ENCODE measurements around the gene GLT1D1. TPM values are rescaled to one million over a fixed set of nuclear protein-coding genes. Genes with fewer than 3 reads are reported as not detected.

Gene GLT1D1
- total and polyA plus RNA-seq, 2 donors (not counting 3 experiments of a cell fraction or from before 2014, with no cell fraction given) = not detected

DNA sequence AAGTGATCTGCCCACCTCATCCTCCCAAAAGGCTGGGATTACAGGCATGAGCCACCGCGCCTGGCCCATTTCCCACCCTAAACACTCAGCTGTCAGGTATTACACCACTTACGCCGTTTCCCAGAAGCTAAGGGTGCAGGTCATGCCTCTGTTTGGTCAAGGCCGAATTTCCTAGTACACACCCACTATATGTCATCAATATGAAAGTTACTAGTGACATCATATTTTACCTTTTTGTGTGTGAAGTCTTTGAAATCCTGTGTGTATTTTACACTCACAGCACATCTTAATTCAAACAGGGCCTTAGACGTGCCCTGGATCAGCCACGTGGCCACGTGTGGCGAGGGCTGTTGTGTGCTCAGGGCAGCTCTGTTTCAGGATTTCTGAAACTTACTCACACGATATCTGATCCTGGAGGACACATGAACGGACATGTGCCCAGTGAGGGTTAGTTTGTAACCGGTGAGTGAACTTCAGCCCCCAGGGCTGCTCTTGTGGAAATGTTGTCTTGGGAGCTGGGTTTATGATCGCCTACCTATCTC is 51.8 kb downstream of the GLT1D1 start:
- Histone ChIP-seq H3K27me3 (ENCODE audit: control insufficient read depth in 2 of 2, insufficient read depth in 2 of 2, low read length in 2 of 2) (no peaks in the 10 kb centered on the region), H3K4me3 (replicated peaks in 1 of 3; ENCODE audit: insufficient read depth in 1 of 3, low read depth in 1 of 3, low read length in 3 of 3) (no peak overlapping the region), H3K9me3 (replicated peaks; ENCODE audit: control insufficient read depth, insufficient read depth, low read length) (no peaks in the 10 kb centered on the region), H2AFZ (ENCODE audit: low read depth, low read length) (no peak overlapping the region), H3K27ac (ENCODE audit: insufficient read depth, low read depth, low read length) (no peak overlapping the region), H3K79me2 (ENCODE audit: control insufficient read depth, insufficient read depth, low read length) (no peaks in the 10 kb centered on the region), H3K9me1 (replicated peaks; ENCODE audit: control insufficient read depth, extremely low read depth, insufficient read depth, low read length) (no peaks in the 10 kb centered on the region), H3K36me3 (ENCODE audit: control insufficient read depth in 2 of 2, extremely low read depth in 1 of 2, insufficient read depth in 2 of 2, low read length in 2 of 2) (no peaks in the 10 kb centered on the region), H3K4me2 (ENCODE audit: insufficient read depth, low read length) (no peak overlapping the region), H3K9ac (replicated peaks; ENCODE audit: extremely low read depth, insufficient read depth, low read length) (no peak overlapping the region), H3K4me1 (ENCODE audit: control insufficient read depth, extremely low read depth, insufficient read depth, low read length) (no peaks in the 10 kb centered on the region), H4K20me1 (replicated peaks; ENCODE audit: control insufficient read depth, extremely low read depth, insufficient read depth, low read length) (no peaks in the 10 kb centered on the region)
- BruUV-seq (replicated peaks) = no TSS peak
- no peak for DNase-seq (ENCODE audit: low read depth, low spot score)
- dilution Hi-C loops (cut with MboI; ENCODE audit: extremely low pct_ligation_motif_present, low sequenced_read_pairs) = no loop called here
- ChIA-PET POLR2A (no interaction called here), CTCF (no interaction called here)
- no peak for TF ChIP-seq POLR2AphosphoS5 (IDR thresholded peaks at IDR 0.05; ENCODE audit: insufficient read depth, low read depth, low read length)
- TF ChIP-seq POLR2A (IDR thresholded peaks at IDR 0.05; ENCODE audit: low read depth, low read length) = no peak
- no peak for TF ChIP-seq JUN (IDR thresholded peaks at IDR 0.05; ENCODE audit: borderline replicate concordance, insufficient read depth, insufficient read length, low read depth)
- TF ChIP-seq, protein P1, sequence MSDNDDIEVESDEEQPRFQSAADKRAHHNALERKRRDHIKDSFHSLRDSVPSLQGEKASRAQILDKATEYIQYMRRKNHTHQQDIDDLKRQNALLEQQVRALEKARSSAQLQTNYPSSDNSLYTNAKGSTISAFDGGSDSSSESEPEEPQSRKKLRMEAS (IDR thresholded peaks at IDR 0.05; ENCODE audit: insufficient read depth, insufficient read length) = no peak
- TF ChIP-seq, protein P2, sequence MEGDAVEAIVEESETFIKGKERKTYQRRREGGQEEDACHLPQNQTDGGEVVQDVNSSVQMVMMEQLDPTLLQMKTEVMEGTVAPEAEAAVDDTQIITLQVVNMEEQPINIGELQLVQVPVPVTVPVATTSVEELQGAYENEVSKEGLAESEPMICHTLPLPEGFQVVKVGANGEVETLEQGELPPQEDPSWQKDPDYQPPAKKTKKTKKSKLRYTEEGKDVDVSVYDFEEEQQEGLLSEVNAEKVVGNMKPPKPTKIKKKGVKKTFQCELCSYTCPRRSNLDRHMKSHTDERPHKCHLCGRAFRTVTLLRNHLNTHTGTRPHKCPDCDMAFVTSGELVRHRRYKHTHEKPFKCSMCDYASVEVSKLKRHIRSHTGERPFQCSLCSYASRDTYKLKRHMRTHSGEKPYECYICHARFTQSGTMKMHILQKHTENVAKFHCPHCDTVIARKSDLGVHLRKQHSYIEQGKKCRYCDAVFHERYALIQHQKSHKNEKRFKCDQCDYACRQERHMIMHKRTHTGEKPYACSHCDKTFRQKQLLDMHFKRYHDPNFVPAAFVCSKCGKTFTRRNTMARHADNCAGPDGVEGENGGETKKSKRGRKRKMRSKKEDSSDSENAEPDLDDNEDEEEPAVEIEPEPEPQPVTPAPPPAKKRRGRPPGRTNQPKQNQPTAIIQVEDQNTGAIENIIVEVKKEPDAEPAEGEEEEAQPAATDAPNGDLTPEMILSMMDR (IDR thresholded peaks at IDR 0.05; ENCODE audit: extremely low read depth in 1 of 2, insufficient read depth in 1 of 2, low read depth in 1 of 2, low read length in 2 of 2) = no peak
- TF ChIP-seq EZH2 (IDR thresholded peaks at IDR 0.05; ENCODE audit: borderline replicate concordance, low read depth, low read length, severe bottlenecking) = no peak
- TF ChIP-seq GATA2 (IDR thresholded peaks at IDR 0.05; ENCODE audit: insufficient read depth, insufficient read length, low read depth, low read length) = no peak
- TF ChIP-seq MYC (IDR thresholded peaks at IDR 0.05; ENCODE audit: low read depth, low read length) = no peak
- no peak for TF ChIP-seq FOS (IDR thresholded peaks at IDR 0.05; ENCODE audit: borderline replicate concordance, insufficient read depth, low read length)
- no peak for FAIRE-seq
- intact Hi-C loops (cut with micrococcal nuclease) = no loop called here

Measured in endothelial cell of umbilical vein (primary cell).